Inflammatory macrophage treated with lipopolysaccharide for 4 hours (primary cell): ENCODE data around the gene MATN1.
"Not testable (repeated sequence)": the region's sequence is repeated elsewhere in the genome, so short reads cannot be mapped to it uniquely, and the experiment has no call there.

Experiments
- DNase-seq: peaks from one replicate; pipeline ENCODE4 v3.0.0-alpha.2; 2020

Gene MATN1

GRCh38 chr1:30693822-30694221, 29.6 kb downstream of the MATN1 start:
- no peak for DNase-seq

GRCh38 chr1:30693366-30693765, 30.0 kb downstream of the MATN1 start:
- no peak for DNase-seq

DNA sequence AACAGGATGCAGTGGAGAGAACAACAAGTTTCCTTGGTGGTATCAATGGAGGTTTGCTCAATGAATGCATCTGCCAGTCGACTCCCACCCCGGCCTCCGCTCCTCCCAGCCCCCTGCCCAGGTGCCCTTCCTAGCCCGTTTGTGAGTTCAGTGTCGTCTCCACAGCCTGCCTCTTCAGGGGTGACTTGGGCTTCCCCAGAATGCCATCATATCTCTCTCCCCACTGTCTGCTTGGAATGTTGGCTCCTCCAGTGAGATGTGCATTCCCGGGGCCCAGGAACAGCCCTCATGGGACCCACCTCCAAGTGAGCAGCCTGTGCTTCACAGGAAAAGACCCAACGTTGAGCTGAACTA, 30.5 kb downstream of the MATN1 start:
- DNase-seq: no peak

- DNase-seq: no peak
Observed at GRCh38 chr1:30692201-30692947, 31.0 kb downstream of the MATN1 start.

GRCh38 chr1:30691480-30691879, 31.9 kb downstream of the MATN1 start:
- DNase-seq: no peak

GRCh38 chr1:30689901-30690645, 33.3 kb downstream of the MATN1 start:
- DNase-seq: no peak

GRCh38 chr1:30688920-30689794, 34.2 kb downstream of the MATN1 start:
- DNase-seq: no peak

DNA sequence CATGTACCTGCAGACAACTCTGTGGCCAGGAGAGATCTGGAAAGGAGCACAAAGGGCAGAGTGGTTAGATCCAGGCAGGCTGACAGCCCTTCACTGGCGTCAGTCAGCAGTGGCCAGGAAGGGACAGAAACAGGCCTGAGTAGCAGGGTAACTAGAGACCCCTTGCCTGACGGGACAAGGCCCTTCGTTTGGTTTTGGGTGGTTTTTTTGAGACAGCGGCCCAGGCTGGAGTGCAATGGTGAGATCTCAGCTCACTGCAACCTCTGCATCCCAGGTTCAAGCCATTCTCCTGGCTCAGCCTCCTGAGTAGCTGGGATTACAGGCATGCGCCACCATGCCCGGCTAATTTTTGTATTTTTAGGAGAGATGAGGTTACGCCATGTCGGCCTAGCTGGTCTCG, 34.9 kb downstream of the MATN1 start:
- not testable (repeated sequence) for DNase-seq

- no peak for DNase-seq
Observed at GRCh38 chr1:30687886-30688285, 35.5 kb downstream of the MATN1 start.

DNA sequence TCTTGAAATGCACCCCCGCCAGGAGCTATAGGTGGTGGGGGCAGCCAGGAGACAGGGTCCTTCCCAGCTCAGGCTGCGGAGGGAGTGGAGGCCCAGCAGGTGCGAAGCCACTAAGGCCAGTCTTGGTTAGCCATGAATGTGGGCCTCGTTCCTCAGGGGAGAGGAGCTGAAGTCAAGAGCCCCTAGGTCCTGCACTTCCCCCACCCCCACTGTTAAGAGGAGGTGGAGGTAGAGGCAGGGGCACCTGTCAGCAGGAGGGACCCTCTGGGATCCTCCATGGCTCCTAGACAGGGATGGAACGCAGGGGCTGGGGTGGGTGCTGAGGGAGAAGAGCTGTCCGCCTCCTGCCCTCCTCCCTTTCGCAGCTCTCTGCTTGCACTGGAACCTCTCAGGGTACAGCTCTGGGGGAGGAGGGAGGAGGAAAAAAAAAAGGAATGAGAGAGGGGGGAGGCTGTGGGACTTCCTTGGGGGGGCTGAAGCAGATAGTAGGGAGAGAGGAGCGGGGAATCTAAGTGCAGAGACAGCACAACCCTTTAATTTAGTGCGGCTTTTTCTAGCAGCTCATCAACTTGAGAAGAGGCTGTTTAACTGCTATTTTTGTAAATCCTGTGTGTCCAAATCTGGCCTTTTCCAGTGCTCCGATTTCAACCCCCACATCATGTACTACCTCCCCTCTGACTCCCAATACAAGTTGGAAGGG, 37.0 kb downstream of the MATN1 start:
- no peak for DNase-seq

- no peak for DNase-seq
Observed at GRCh38 chr1:30685796-30686165, 37.6 kb downstream of the MATN1 start.

DNA sequence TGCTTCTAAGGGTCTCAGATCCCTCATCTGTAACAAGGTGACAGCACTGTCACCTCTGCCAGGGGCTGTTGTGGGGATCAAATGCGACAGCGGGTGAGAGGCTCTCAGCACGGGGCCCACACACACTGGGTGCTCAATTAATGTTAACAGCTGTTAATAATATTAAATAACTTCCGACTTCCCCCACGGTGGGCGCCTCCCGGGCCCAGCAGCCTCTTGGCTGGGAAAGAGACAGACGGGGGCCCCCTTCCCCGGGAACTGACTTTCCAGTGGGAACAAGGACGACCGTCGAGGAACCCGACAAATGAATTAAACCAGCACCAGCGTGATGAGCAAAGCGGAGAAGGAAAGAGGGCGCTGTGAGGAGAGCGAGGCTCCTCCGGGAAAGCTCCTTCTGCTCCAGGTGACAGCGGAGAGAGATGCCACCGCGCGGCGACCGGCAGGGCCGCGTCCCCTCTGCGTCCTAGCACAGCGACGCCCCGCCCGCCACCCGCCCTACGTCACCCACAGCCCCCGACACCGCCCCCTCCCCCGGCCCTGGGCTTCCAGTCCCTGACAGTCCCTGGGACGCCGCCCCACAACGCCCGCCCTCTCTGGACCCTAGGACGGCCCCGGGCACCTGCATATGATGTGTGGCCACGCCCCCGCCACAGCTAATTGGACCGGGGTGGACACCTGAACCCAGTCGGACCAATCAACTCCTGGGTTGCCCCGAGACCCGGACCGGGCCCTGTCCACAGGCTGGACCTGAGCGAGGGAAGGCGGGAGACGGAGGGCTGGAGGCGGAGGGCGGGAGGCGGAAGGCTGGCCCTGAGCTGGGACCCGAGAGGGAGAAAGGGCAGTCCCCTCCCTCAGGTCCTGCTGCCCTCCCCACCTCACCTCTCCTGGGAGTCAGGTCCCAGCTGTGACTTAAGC, 38.2 kb downstream of the MATN1 start:
- no peak for DNase-seq

DNA sequence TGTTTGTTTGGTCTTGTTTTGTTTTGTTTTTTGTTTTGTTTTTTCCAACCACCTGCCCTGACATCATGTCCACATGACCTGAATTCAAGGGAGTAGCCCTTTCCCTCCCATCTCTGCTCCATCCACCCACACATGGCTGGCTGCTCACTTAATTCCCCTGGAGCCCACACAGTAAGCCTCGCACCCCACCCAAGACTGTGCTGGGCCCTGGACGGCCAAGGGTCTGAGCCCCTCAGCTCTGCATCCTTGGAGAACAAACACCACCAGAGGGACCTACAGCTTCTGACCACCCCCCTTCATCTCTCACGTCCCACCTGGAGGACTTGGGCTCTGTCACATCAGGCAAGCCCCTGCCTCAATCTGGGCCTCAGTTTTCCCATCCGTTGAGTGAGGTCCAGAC, 39.1 kb downstream of the MATN1 start:
- no peak for DNase-seq

DNA sequence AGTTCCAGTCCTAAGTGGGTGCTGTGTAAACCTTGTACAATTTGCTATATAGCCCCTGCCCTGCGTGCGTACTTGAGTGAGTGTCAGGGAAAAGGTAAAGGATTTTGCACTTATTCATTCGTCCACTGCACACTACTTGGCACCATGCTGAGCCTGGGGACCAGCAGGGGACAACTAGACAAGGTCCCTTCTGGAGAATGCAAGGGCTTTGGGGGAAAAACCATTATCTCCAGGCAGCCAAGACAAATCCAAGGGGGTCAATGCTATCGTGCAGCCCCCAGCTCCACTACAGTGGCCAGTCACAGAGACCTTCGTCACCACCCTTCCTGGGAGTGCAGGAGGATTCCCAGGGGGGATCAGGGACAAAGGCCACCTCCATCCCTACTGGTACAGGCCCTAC, 39.7 kb downstream of the MATN1 start:
- DNase-seq: no peak

DNA sequence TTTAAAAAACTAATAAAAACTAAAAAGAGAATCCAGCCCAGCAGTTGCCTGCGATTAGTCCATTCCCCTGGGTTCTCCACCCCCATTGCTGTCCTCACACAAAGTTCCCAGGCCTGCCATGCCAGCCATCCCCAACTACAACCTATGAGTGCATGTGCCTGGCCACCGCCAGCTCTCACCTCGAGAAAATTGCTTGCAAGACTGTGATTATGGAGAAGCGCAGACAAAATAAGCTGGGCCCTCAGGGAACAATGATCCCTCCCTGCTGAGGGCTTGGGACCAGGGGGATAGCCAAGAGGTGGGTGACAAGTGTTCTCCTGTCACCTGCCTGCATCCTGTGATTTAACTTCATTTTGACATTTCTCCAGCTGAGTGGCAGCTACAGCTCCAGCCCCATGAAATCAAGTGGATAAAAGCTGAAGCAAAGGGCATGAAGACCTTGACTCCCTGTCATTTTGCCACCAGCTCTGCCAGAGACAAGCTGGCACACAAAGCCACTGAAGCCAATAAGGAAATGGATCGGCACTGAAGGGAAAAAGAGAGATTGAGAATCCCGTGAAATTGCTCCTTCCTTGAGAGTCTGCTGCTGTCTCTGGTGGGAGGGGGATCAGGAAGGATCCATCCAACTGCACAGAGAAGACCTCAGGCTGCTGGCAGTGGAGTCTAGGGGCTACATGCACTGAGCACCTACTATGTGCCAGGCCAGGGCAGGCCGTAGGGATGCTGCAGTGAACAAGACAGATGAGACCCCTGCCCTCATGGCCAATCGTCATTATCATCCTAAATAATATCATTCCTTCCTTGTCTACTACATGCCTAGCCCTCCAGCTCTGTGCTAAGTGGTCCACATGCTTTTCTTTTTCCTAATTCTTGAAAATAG, 40.7 kb downstream of the MATN1 start:
- no peak for DNase-seq

DNA sequence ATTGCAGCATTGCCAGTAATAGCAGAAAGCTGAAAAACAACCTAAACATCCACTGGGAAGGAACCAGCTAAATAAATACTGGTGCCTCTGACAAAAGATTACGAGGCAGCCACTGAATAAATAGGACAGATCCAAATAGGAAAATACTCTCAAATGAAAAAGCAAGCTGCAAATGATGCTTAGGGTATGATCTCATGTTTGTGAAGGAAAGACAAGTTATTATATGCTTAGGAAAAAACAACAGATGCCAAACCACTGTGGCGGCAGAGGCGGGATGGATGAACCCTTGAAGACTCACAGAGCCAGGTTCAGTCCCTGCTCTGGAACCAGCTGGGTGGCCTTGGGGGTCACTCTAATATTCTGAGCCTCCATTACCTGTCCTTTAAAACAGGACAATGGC, 41.6 kb downstream of the MATN1 start:
- no peak for DNase-seq

GRCh38 chr1:30680879-30681278, 42.5 kb downstream of the MATN1 start:
- DNase-seq: no peak

GRCh38 chr1:30680429-30680828, 43.0 kb downstream of the MATN1 start:
- no peak for DNase-seq

GRCh38 chr1:30679976-30680305, 43.4 kb downstream of the MATN1 start:
- no peak for DNase-seq

DNA sequence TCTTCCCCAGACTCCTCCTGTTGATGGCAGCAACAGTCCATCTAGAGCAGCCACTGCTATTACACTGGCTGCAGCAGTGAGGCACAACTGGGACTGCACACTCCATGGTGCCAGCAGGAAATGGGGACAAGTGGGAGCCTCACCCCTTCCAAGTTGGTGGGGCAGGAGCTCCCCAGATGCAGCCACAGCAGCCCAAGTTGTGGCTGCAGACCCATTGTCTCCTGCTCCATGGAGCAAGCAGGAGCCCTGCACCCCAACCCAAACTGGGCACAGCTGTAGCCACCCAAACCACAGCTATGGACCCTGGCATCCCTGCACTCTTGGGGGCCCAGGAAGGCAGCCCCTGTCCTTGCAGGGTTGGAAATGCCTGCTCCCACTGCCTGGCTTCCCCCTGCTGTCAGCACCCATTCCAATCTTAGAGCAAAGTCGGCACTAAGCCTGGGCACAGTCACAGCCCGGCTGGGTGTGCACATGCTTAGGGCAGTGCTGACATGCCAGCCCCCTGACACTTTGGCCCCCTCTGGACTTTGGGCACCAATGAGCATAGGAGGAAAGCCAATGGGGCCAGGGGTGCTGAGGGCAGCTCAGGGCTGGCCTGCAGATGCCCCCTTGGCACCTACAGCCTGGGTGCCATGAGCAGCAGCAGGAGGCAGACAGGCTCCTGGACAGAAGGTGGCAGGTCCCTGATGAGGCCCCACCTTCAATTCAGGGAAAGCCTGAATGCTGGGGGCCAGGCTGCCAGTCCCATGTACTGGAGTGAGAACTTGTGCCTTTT, 44.0 kb downstream of the MATN1 start:
- DNase-seq: no peak
